RWPE2 (cell line): ENCODE data around the gene ALK.

Experiments
- ATAC-seq: fragments of 200-7000 bp; cut with Tn5 transposase; 3 replicates; pipeline ENCODE4 v1.9.1; 2021; ENCODE audit warnings: low read depth
- DNase-seq: peaks from one replicate; pipeline ENCODE4 v3.0.0-alpha.2; 2020; ENCODE audit warnings: low spot score
- H3K27ac ChIP-seq: fragments of 450-650 bp; 2 replicates; pipeline ENCODE4 v1.5.1; 2017; ENCODE audit warnings: mild to moderate bottlenecking; ENCODE audit not compliant: poor library complexity, severe bottlenecking
- H3K27me3 ChIP-seq: fragments of 250-450 bp; sonication (Bioruptor Pico); 2 replicates; pipeline ENCODE4 v1.5.1; 2021; ENCODE audit warnings: mild to moderate bottlenecking, moderate library complexity; ENCODE audit not compliant: insufficient read depth, poor library complexity, severe bottlenecking
- H3K36me3 ChIP-seq: fragments of 250-450 bp; sonication (Bioruptor Pico); 2 replicates; pipeline ENCODE4 v1.5.1; 2020; ENCODE audit warnings: low read depth, mild to moderate bottlenecking, moderate library complexity
- H3K4me1 ChIP-seq: fragments of 250-450 bp; sonication (Bioruptor Pico); 2 replicates; pipeline ENCODE4 v1.5.1; 2021; ENCODE audit warnings: mild to moderate bottlenecking, moderate library complexity; ENCODE audit not compliant: insufficient read depth, poor library complexity, severe bottlenecking
- H3K4me3 ChIP-seq: fragments of 250-450 bp; sonication (Bioruptor Pico); 2 replicates; pipeline ENCODE4 v1.5.1; 2021; ENCODE audit warnings: mild to moderate bottlenecking, moderate library complexity; ENCODE audit not compliant: severe bottlenecking
- H3K9me3 ChIP-seq: fragments of 250-450 bp; sonication (Bioruptor Pico); 2 replicates; pipeline ENCODE4 v1.5.1; 2021; ENCODE audit warnings: mild to moderate bottlenecking, moderate library complexity; ENCODE audit not compliant: severe bottlenecking
- TF ChIP-seq, protein P1 (sequence below): fragments of 450-650 bp; IDR thresholded peaks from one replicate; pipeline ENCODE4 v1.5.1; 2017; ENCODE audit warnings: mild to moderate bottlenecking, moderate library complexity; ENCODE audit not compliant: poor library complexity, severe bottlenecking

Gene ALK

DNA sequence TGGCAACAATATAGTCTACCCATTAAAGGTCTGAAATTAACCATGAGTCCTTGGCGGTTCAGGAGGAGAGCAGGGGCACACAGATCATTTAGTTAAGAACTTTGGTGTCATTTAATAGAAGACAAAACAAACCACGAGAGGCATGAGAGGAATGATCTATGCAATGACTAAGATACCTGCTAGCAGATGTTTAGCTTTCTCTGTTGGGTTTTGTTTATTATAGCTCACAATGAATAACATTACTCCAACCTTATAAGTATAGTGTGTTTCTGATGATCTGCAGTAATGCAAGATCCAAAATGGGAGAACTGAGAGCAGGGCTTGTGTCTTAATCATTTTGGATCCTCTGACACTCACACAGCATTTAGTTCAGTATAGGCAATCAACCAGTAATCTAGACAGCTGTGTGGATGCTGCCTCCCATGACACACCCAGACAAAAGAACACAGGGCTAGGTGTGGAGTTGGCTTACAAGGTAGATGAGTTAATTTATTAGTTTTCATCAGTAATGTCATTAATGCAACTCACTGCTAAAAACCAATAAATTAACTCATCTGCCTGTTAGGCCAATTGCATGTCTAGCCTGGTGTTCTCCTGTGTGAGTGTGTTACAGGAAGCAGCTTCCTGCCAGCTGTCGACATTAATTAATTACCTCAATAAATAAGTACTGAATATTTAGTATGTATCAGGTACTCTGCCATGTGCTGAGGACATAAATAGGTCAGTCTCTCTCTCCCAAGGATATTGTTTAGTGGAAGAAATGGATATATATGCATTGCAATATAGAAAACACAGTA is 713.8 kb downstream of the ALK start:
- H3K4me3 ChIP-seq, result no peak overlapping the region
- no peaks in the 10 kb centered on the region for H3K36me3 ChIP-seq
- ATAC-seq (no peak), DNase-seq (no peak)
- TF ChIP-seq, protein P1, sequence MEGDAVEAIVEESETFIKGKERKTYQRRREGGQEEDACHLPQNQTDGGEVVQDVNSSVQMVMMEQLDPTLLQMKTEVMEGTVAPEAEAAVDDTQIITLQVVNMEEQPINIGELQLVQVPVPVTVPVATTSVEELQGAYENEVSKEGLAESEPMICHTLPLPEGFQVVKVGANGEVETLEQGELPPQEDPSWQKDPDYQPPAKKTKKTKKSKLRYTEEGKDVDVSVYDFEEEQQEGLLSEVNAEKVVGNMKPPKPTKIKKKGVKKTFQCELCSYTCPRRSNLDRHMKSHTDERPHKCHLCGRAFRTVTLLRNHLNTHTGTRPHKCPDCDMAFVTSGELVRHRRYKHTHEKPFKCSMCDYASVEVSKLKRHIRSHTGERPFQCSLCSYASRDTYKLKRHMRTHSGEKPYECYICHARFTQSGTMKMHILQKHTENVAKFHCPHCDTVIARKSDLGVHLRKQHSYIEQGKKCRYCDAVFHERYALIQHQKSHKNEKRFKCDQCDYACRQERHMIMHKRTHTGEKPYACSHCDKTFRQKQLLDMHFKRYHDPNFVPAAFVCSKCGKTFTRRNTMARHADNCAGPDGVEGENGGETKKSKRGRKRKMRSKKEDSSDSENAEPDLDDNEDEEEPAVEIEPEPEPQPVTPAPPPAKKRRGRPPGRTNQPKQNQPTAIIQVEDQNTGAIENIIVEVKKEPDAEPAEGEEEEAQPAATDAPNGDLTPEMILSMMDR, result no peak
- no peaks in the 10 kb centered on the region for H3K27me3 ChIP-seq
- no peaks in the 10 kb centered on the region for H3K9me3 ChIP-seq
- H3K4me1 ChIP-seq, result peaks cover 4% of the 10 kb centered on the region
- H3K27ac ChIP-seq, result no peak overlapping the region

- H3K4me3 ChIP-seq, result no peak overlapping the region
- ATAC-seq (no peak), DNase-seq (no peak)
- H3K36me3 ChIP-seq, result no peaks in the 10 kb centered on the region
- no peaks in the 10 kb centered on the region for H3K9me3 ChIP-seq
- peaks cover 4% of the 10 kb centered on the region for H3K4me1 ChIP-seq
- H3K27me3 ChIP-seq, result no peaks in the 10 kb centered on the region
- TF ChIP-seq, protein P1, result no peak
- no peak overlapping the region for H3K27ac ChIP-seq
Measured at GRCh38 chr2:29206941-29207340, 714.4 kb downstream of the ALK start.

DNA sequence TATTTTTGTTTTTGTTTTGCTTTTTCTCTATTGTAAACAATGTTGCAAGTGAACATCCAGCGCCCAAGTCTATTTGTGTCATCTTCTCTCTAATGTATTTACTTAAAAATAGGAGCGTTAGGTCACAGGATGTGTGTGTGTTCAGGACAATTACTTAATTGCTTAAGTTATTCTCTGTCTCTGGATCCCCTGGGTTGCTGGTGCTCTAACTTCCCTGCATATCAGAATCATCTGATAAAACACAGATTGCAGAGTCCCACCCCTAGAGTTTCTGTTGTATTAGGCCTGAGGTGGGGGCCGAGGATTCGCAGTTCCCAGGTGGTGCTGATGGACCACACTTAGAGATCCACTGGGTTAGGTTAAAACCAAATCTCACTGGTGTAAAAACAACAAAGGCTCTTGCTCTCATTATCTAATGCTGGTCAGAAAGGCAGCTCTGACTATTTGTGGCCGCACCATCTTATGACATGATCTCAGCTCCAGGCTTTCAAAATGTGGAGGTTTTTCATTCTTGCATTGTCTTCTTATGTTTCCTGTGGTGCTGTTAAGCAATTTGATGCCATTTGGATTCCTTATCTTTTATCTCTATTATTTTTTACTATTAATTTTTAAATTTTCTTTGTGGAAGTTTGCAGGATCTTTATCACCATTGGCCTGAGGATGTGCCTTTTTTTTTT is 718.4 kb downstream of the ALK start:
- no peak overlapping the region for H3K27ac ChIP-seq
- H3K4me3 ChIP-seq, result no peak overlapping the region
- H3K4me1 ChIP-seq, result no peaks in the 10 kb centered on the region
- TF ChIP-seq, protein P1, result no peak
- H3K36me3 ChIP-seq, result no peaks in the 10 kb centered on the region
- no peak for DNase-seq
- H3K9me3 ChIP-seq, result no peaks in the 10 kb centered on the region
- H3K27me3 ChIP-seq, result no peaks in the 10 kb centered on the region
- ATAC-seq, result no peak

DNA sequence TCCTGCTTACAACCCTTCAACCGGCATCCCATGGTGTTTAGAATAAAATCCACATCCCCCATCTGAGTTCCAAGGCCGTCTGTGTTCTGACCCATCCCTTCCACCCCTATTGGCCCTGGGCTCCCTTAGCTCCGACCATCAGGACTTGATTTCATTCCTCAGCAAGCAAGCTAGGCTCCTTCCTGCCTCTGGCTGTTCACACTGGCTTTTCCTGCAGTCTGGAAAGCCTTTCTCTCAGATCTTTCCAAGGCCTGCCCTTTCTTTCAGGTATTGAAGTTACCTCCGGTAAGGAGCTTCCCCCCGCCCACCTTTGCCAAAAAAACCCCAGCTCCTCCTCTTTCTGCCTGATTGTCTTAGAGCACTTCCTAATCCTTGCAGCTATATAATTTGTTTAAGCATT is 719.4 kb downstream of the ALK start:
- TF ChIP-seq, protein P1, result no peak
- no peaks in the 10 kb centered on the region for H3K4me1 ChIP-seq
- ATAC-seq (no peak; the same call in 2 of the 3 replicates), DNase-seq (no peak)
- H3K36me3 ChIP-seq, result no peaks in the 10 kb centered on the region
- no peak overlapping the region for H3K4me3 ChIP-seq
- no peak overlapping the region for H3K27ac ChIP-seq
- no peaks in the 10 kb centered on the region for H3K27me3 ChIP-seq
- H3K9me3 ChIP-seq, result no peaks in the 10 kb centered on the region
